ENCODE data around the gene SYMPK.
A peak's percentile ranks its signal among the peaks of the same experiment; 100 is the strongest.
"Not testable (repeated sequence)": the region's sequence is repeated elsewhere in the genome, so short reads cannot be mapped to it uniquely, and the experiment has no call there.

SYMPK gene

DNA sequence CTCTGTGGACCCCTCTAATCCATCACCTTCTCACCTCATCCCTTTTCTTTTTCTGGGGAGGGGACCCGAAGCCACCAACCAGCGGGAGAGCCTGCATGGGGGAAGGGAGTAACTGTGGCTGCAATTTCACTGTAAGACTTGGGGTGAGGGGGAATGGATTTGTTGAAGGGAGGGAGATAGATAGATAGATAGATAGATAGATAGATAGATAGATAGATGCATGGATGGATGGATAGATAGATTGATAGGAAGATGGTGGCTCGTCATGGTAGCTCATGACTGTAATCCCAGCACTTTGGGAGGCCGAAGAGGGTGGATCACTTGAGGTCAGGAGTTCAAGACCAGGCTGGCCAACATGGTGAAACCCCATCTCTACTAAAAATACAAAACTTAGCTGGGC is 4.3 kb upstream of the SYMPK start:
- not testable (repeated sequence) for DNase-seq

DNA sequence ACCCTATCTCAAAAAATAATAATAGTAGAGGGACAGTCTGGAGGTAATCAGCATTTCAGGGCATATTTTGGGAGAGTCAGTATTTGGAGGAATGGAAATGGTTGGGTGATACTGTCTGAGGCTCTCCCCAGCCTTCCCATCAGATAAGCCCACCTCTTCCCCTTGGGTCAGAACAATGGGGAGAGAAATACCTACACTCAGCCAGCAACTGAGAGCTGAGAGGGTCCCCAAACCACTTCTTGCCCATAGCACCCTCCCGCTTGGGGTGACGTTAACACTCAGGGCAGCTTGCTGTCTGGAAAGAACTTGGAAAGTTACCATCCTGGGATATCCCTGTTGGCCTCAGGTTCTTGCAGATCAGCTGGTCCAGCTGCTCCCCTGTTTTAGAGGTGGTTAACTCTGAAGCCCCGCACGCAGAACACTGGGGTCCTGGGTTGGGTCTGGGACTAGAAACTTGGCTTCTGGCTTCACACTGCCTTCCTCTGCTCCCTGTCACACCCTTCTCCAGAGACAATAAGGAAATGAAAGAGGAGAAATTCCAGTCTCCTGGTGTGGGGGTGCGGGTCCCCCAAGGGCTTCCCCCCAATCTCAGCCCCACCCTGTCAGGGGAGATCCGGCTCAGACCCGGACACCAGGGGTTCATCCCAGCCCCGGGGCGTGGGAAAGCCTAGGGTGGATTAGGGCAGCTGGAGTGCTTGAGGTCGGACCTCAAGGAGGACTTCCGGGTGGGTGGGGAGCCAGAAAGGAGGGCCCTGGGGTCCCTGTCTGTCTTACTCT is 3.6 kb upstream of the SYMPK start:
- no peak for DNase-seq

DNA sequence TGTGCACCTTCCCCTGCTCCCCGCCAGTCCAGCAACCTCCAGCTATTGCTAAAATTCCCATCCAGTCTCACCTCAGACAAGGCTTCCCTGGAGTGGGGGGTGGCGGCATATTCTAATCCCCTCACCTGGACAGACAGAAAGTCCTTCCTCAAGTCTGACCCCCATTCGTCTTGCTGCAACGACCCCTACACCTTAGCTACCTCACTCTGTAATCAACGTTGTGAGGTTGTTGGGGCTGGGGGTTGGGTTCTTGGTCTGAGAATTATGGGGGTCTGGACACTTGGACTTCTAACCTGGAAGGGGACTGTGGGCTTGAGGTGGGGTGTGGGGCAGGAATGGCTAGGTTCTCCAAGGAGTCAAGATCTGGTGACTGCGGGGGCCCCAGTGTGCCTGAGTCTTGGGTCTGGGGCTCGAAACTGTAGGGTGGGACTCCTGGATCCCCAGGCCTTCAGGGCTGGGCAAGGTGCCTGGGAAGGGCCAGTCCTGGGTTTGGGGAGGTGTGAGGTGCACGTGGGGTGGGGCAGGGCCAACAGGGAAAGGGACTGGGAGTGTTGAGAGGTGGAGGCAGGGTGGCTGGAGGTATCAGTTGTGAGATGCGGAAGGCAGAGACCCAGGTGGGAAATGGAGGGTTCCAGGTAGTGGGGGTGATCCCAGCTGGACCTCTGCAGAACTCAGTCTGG is 2.5 kb upstream of the SYMPK start:
- no peak for DNase-seq

DNA sequence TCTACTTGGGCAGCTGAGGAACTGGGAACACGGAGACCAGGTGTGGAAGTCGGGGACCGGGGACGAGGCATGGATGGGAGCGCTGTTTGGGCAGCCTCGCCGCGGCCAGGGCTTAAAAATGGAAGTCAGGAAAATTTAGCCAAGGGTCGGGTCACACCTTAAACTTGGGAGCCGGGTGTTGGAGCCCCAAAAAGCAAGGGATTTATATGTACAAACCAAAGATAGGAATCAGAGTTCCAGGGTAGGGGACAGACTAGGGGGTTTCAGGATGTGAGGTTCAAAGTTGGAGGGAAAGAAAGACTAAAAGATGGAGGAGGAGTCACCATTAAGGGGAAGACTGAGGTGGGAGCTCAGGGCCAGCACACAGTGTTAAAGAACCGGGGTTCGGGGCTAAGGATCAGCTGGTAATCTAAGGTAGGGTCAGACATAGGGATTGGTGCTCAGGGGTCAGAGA is 1.7 kb upstream of the SYMPK start:
- DNase-seq = peak; percentile 21

DNA sequence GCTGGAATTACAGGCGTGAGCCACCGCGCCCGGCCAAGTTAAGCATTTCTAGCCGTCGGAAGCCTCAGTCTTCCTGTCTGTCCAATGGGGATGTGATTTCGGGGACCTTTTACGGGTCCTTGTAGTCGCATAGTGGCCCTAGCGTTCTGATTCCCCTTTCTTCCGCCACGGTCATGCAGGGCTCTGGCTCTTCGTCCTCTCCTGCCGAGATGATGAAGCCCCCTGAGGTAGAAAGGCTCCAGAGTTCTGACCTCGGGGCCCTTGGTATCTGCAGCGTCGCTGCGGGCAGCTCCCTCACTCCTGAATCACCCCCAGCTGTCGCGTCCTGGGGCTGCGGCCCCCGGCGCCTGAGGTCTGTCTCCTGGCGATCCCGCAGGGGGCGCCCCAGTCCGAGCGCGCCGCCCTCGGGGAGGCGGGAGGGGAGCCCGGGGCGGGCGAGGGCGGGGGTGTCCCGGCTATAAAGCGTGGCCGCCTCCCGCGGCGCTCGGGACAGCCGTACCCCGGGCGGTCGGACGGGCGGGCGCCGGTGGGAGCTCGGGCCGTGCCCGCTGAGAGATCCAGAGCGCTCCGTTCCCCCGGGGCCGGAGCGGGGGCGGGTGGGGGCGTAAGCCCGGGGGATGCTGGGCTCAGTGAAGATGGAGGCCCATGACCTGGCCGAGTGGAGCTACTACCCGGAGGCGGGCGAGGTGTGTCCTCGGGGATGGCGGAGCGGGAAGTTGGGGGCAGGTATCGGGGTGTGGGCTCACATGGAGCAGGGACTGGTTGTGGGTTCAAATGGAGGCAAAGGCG is 1.1 kb upstream of the SYMPK start, which contains the start of gene FOXA3:
Gene FOXA3 (plus strand): TSS at position 487 of the 789 bp plus-strand sequence. CDS start 131 bp downstream, at position 618.
- peak; percentile 43 for DNase-seq

DNA sequence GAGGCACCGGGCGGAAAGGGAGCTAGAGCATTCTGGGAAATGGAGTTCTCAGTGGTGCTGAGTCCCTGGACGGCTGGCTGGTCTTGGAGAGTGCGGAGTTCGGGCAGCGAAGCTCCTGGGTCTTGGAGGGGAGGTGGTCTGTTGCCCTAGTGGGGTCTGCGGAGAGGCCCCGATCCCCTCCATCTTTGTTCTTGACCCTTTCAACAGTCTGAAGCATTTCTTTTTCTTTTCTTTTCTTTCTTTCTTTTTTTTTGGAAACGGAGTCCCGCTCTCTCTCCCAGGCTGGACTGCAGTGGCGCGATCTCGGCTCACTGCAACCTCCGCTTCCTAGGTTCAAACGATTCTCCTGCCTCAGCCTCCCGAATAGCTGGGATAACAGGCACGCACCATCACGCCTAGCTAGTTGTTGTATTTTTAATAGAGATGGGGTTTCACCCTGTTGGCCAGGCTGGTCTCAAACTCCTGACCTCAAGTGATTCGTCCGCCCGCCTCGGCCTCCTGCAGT is 440 bp upstream of the SYMPK start:
- no peak for DNase-seq

DNA sequence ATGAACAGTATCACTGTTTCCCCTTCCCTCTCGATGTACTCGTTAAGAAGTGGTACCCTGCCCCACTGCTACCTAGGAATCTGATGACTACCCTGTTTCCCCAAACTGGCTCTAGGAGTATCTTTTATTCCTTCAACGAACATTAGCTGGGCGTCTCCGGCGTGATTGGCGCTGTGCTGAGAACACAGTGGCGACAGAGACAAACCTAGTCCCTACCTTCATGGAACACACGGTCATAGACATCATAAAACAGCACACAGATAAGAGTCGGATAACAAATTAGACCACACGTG is 730 bp downstream of the SYMPK start:
- DNase-seq = no peak

DNA sequence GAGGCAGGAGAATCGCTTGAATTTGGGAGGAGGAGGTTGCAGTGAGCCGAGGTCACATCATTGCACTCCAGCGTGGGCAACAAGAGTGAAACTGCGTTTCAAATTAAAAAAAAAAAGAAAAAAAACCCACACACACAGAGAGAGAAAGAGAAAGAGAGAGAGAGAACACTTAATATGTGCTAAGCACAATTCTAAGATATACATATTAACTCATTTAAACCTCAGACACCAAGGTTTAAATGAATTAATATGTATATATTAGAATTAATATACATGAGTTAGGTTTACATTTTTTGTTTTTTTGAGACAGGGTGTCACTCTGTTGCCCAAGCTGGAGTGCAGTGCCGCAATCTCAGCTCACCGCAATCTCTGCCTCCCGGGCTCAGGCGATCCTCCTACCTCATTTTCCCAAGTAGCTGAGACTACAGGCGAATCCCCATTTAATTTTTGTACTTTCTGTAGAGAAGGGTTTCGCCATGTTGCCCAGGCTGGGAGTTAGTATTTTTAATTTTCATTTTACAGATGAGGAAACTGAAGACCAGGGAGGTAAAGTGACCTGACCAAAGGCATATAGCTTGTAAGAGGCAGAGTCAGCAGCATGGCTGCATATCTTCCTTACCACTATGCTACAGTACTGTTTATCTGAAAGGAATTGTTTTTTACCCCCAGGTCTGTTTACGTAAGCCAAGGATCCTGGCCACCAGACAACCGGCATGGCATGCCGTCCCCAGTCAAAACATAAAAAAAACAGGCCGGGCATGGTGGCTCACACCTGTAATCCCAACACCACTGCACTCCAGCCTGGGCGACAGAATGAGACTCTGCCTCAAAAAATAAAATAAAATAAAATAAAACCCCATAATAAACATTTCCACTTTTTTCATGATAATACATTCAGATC is 2.3 kb downstream of the SYMPK start:
- no peak for DNase-seq

DNA sequence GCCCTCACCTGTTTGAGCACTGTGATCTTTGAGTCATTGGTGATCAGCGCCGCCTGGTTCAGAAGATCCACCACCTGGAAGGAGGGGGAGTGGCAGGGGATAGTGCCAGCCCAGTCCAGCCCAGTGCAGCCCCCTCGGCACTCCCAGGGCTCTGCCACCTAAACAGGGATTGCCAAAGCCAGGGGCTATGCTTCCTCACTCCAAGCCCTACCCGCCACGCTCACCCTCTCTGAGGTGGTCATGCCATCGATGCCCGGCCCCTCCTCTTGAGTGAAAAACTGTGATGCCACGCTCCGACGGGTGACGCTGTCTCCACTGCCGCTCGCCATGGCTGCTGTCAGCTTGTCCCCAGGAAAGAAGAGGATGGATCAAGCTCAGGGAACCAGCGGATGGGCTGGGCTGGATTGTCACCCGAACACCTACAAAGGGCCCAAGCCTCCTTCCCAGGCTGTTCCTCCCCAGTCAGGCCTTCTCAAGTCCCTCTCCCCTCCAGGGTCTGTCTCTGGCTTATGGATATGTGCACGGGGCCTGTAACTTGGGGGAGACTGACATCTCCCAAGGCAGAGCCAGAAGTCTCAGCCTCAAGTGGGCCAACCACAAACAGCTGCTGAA is 8.7 kb downstream of the SYMPK start:
- DNase-seq = no peak

DNA sequence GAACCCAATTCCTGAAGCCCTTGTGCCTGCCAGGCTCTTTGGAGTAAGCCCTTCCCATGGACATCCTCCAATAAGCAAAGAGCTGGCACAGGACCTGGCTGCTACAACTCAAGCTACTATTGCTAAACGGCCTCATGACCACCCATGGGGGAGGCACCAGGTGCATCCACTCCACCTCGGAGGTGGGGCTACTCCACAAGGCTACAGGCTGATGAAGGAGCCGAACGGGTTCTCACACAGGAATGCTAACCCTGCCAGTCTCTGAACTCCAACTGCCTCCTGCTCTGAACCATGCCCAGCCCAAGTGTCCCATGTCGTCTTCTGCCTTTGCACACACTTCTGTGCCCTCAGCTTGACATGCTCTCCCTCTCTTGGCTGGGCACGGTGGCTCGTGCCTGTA is 10.0 kb downstream of the SYMPK start:
- no peak for DNase-seq

DNA sequence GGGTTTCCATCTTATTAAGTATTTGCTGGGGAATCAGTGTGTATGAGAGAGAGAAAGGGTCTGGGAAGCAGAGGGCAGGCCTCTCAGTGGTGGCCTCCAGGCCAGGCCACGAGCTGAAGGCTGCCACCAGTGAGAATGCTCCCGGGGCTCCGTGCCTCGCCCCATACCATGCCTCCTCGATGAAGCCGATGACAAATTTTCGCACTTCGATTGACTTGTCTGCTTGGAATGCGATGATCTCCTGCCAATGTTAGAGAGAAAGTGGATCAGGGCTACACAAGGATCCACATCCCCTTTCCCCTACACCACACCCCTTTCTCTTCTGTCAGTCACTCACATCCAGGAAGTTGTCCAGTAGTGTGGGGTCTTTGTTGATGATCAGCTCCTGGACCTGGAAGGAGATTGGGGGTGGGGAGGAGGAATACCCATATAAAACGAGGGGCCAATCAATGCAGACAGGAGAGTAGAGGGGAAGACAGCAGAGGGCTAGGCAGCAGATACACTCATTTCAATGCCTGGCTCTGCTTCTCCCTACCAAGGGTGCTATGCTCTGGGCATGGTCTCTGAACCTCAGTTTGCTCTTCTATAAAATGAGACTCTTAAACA is 10.7 kb downstream of the SYMPK start:
- no peak for DNase-seq

DNA sequence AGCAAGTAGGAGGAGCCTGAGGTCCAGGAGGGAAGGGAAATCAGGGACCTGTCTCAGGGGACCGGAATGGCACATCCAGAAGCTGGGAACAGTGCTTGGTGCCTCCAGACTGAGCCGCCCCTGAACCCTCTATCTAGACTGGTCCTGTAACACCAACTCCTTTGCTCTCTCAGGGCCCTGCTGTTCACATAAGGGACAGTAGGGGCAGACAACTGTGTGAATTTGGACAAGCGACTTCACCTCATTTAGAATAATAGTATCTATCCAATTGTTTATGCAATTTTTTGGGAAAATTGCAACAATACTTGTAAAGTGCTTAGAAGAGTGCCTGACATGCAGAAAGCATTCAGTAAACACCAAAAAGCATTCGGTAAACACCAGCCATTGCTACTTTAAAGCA is 14.0 kb downstream of the SYMPK start:
- DNase-seq = no peak

DNA sequence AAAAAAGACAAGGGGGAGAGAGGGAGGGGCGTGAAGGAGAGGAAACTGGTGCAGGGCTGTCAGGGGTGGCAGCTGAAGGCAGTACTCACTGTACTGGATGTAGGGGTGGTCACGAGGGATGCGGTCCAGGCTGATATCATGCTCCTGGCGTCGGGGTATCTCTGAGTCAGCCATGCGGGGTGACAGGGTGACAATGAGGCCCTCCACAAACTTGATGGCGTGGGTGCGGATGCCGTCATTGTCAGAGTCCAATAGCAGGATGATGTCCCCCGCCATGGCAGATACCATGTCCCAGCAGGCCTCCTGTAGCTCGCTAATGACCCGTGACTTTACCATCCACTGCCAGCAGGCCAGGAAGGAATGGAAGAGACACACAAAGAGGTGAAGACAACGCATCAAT is 15.3 kb downstream of the SYMPK start:
- no peak for DNase-seq

DNA sequence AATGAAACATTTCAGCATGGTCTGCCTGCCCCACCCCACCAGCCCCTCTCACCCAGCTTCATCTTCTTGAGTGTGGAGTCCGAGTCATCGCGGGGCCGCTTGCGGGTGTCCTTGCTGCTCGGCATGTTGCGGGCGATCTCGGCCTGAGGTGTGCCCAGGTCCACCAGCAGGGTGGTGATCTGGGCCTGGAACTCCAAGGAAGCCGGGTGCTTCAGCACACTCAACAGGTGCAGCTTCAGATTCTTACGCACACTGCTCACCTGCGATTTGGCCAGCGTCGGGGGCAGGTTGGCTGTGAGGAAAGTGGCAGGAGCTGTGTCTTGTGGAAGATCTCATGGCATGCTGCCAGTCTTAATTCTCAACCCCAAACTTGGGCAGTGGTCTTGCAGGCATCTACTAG is 20.7 kb downstream of the SYMPK start:
- DNase-seq = no peak

DNA sequence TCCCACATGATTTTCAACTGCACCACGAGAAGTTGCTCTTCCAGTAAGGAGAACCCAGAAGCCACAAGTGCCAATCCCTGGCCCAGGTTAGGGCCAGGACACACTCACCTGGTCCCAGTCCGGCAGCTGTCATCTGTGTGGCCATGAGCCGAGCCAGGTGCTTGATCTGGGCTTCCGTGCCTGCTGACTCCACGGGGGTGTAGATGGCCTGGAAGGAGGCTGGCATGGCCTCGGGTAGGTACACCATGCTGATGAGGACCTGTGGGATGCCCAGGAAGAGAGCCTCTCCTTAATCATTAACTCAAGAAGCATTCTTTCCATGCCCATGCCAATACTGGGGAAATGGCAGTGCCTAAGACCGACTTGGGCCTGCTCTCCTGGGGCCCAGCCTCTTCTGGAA is 28.0 kb downstream of the SYMPK start:
- DNase-seq = no peak

DNA sequence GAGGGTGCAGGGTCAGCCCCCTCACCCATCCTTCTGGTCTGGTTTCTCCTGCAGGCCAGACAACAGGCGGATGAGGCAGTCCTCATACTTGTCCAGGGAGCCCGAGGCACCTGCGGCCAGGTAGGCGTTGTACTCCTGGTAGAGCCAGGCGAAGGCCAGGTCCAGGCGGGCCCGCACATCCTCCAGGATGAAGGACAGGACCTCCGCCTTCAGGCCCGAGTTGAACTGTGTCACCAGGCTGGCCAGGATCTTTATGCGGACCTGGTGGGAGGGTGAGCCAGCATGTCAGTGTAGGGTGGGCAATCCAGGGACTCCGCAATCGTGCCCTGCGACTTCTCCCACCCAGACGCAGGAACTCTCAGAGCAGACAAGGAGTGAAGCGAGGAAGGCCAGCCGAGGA is 34.0 kb downstream of the SYMPK start:
- no peak for DNase-seq

DNA sequence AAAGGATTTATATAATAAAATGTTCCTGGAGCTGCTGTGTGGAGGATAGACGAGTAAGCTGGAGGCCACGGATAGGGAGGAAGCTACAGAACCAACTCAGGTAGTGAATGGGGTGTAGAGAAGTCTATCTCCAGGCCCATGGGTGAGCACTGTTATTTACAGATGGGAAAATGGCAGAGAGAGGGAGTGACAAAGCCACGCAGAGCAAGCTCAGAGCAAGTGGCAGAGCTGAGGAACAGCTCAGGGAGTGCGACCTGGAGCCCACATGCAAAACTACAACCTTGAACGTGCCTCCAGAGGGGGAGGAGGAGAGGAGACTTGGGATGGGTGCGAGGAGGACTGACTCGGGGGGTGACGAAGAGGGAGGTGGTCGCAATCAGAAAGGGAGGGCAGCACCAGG is 34.4 kb downstream of the SYMPK start:
- DNase-seq = no peak

DNA sequence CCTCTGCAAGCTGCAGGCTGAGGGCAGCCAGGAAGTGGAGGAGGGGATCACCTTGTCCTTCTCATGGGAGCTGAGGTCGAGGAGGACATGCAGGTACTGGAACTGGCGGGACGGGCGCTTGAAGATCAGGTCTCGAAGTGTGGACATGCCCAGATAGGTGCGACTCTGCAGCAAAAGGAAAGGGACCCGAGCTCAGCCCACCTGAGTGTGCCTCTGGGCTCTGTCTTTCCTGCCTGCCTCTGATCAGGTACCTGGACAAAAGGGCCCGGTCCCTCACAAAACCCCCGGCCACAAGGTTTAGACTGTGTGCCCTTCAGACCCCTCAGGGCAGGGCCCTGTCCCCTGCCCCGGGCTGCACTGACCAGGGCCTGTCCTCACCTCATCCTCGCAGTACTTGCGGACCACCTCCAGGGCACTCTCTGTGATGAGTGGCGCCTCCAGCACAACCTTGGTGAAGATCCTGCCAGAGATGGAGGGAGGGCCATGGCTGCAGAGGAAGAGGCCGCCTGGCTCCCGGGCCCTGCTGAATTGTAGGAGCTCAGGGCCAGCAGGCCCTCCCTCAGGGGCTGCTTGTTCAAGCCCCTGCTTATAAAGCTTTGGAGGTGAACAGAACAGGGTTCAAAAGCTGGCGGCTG is 35.4 kb downstream of the SYMPK start:
- DNase-seq = no peak

DNA sequence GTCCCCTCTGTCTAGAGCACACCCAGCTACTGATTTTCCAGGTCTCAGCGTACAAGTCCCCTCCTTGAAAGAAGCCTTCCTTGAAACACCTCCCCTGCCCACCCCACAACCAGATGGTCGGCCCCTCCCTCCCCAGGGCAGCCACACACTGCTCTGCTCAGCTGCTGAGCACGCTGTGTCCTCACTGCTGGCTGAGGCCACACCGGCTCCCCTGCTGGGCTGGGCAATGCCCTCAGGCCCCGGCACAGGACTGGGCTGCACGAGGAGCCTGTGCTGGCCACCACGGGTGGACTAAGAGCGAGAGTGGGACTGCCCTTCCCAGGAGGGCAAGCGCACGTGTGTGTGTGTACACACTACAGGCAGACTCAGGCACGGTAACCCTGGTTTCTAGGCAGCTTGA is 36.0 kb downstream of the SYMPK start:
- no peak for DNase-seq

Measured in right kidney (tissue), 1 donor.